Natural killer cell (primary cell): ENCODE results near the gene C12orf56. TPM values are rescaled to one million over a fixed set of nuclear protein-coding genes. Genes with fewer than 3 reads are reported as not detected.
A peak's percentile ranks its signal among the peaks of the same experiment; 100 is the strongest.

Experiments
- ATAC-seq, 3 donors: fragments of 150-1000 bp in 2 of 3; fragments of 200-7000 bp in 1 of 3; cut with Tn5 transposase; 1 replicate in 1 of 3; 2 replicates in 2 of 3; pipeline ENCODE4 v1.10.0; 2021; ENCODE audit warnings: mild to moderate bottlenecking in 2 of 3, moderate library complexity in 2 of 3
- DNase-seq, 2 donors: peaks; one replicate each; pipeline versions ENCODE4 v3.0.0 to v3.0.0-alpha.2; 2013 to 2021; ENCODE audit warnings: mixed read lengths in 1 of 2
- H3K27ac ChIP-seq: one replicate; pipeline ENCODE4 v1.5.1; 2013; ENCODE audit warnings: mild to moderate bottlenecking, low read length
- H3K27me3 ChIP-seq: one replicate; pipeline ENCODE4 v1.6.1; 2013; ENCODE audit warnings: low read length; ENCODE audit not compliant: control insufficient read depth, insufficient read depth
- H3K36me3 ChIP-seq: one replicate; pipeline ENCODE4 v1.6.1; 2013; ENCODE audit warnings: low read length; ENCODE audit not compliant: control insufficient read depth, insufficient read depth
- H3K4me1 ChIP-seq: one replicate; pipeline ENCODE4 v1.6.1; 2013; ENCODE audit warnings: low read length; ENCODE audit not compliant: control insufficient read depth, insufficient read depth
- H3K4me3 ChIP-seq: one replicate; pipeline ENCODE4 v1.5.1; 2013; ENCODE audit warnings: low read length
- H3K9me3 ChIP-seq: one replicate; pipeline ENCODE4 v1.6.1; 2013; ENCODE audit warnings: low read length; ENCODE audit not compliant: control insufficient read depth, insufficient read depth
- H3K27ac Mint-ChIP-seq, 2 donors: one replicate each; pipeline ENCODE4 v1.8.0; 2022; ENCODE audit warnings: mild to moderate bottlenecking in 2 of 2, mixed read lengths in 2 of 2, moderate library complexity in 1 of 2
- H3K27me3 Mint-ChIP-seq, 2 donors: one replicate each; pipeline ENCODE4 v1.8.0; 2022; ENCODE audit warnings: low read depth in 2 of 2, mixed read lengths in 2 of 2
- H3K36me3 Mint-ChIP-seq: one replicate; pipeline ENCODE4 v1.8.0; 2022; ENCODE audit warnings: mixed read lengths
- H3K4me1 Mint-ChIP-seq, 2 donors: one replicate each; pipeline ENCODE4 v1.8.0; 2022; ENCODE audit warnings: mixed read lengths in 2 of 2
- H3K4me3 Mint-ChIP-seq: one replicate; pipeline ENCODE4 v1.8.0; 2022; ENCODE audit warnings: mild to moderate bottlenecking, moderate library complexity, mixed read lengths
- H3K9me3 Mint-ChIP-seq, 2 donors: one replicate each; pipeline ENCODE4 v1.8.0; 2022; ENCODE audit warnings: mixed read lengths in 2 of 2
- WGBS: methylation state at CpG from one replicate; pipeline ENCODE4 v1.1.7; 2013; ENCODE audit warnings: missing lambda C conversion rate; ENCODE audit not compliant: insufficient coverage; 5-methylcytosine and 5-hydroxymethylcytosine counted together
- intact Hi-C: fragments of 100-400 bp; cut with micrococcal nuclease; formaldehyde crosslinking; loops from one replicate; pipeline ENCODE4 v1.14.2; 2022
- total RNA-seq, 4 donors: library from RNA; stranded (reverse); fragments of 120-200 nt in 1 of 4; gene quantifications; one replicate each; pipeline versions ENCODE4 v1.2.3 to v1.2.4, GENCODE V29; 2013 to 2022
- TF ChIP-seq, protein P1 (sequence below): fragments of 200-600 bp; IDR thresholded peaks from one replicate; pipeline ENCODE4 v1.8.0; 2022; ENCODE audit warnings: antibody characterized with exemption

C12orf56 gene
- total RNA-seq, 3 donors from 2014 or later (not counting 1 experiment from before 2014, with no cell fraction given) = not detected

- H3K4me1 Mint-ChIP-seq = peaks cover 5 to 7% of the 10 kb centered on the region in 2 donors
- intact Hi-C loops = no loop called here
- TF ChIP-seq, protein P1, sequence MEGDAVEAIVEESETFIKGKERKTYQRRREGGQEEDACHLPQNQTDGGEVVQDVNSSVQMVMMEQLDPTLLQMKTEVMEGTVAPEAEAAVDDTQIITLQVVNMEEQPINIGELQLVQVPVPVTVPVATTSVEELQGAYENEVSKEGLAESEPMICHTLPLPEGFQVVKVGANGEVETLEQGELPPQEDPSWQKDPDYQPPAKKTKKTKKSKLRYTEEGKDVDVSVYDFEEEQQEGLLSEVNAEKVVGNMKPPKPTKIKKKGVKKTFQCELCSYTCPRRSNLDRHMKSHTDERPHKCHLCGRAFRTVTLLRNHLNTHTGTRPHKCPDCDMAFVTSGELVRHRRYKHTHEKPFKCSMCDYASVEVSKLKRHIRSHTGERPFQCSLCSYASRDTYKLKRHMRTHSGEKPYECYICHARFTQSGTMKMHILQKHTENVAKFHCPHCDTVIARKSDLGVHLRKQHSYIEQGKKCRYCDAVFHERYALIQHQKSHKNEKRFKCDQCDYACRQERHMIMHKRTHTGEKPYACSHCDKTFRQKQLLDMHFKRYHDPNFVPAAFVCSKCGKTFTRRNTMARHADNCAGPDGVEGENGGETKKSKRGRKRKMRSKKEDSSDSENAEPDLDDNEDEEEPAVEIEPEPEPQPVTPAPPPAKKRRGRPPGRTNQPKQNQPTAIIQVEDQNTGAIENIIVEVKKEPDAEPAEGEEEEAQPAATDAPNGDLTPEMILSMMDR = no peak
- no peak for ATAC-seq
- no peaks in the 10 kb centered on the region for H3K9me3 Mint-ChIP-seq
- no peaks in the 10 kb centered on the region for H3K4me1 ChIP-seq
- H3K27me3 Mint-ChIP-seq = peaks cover 0 to 10% of the 10 kb centered on the region in 2 donors
- DNase-seq = no peak
- H3K27ac ChIP-seq = no peak overlapping the region
- no peaks in the 10 kb centered on the region for H3K36me3 ChIP-seq
- WGBS = 82% methylated on average over 4 of the region's 5 CpGs
- no peak overlapping the region for H3K27ac Mint-ChIP-seq
- no peaks in the 10 kb centered on the region for H3K9me3 ChIP-seq
- no peak overlapping the region for H3K4me3 Mint-ChIP-seq
- no peaks in the 10 kb centered on the region for H3K36me3 Mint-ChIP-seq
- H3K27me3 ChIP-seq = no peaks in the 10 kb centered on the region
- H3K4me3 ChIP-seq = no peak overlapping the region
These were observed 128.7 kb downstream of the C12orf56 start for GRCh38 chr12:64261813-64262212.

- Histone ChIP-seq H3K4me3 (no peak overlapping the region), H3K4me1 (no peaks in the 10 kb centered on the region), H3K36me3 (no peaks in the 10 kb centered on the region), H3K9me3 (no peaks in the 10 kb centered on the region), H3K27me3 (no peaks in the 10 kb centered on the region), H3K27ac (no peak overlapping the region)
- TF ChIP-seq, protein P1 = no peak
- no peak overlapping the region for H3K27ac Mint-ChIP-seq
- H3K4me1 Mint-ChIP-seq = peaks cover 12 to 14% of the 10 kb centered on the region in 2 donors
- WGBS = 74% methylated on average over 3 of the region's 3 CpGs
- DNase-seq = no peak
- no peak overlapping the region for H3K4me3 Mint-ChIP-seq
- no peaks in the 10 kb centered on the region for H3K27me3 Mint-ChIP-seq
- H3K9me3 Mint-ChIP-seq = no peaks in the 10 kb centered on the region
- intact Hi-C loops = loop anchor here (5.0 kb wide), 2 partner anchors 586 to 836 kb away; no protein-coding TSS in a partner anchor
- H3K36me3 Mint-ChIP-seq = no peaks in the 10 kb centered on the region
- no peak for ATAC-seq
These were observed 132.0 kb downstream of the C12orf56 start for GRCh38 chr12:64258576-64258975.

GRCh38 chr12:64256166-64256800, 134.3 kb downstream of the C12orf56 start:
- no peak overlapping the region for H3K27ac ChIP-seq
- no peak overlapping the region for H3K4me3 ChIP-seq
- intact Hi-C loops = loop anchor here (1.0 to 5.0 kb wide), 3 partner anchors 417 to 834 kb away; no protein-coding TSS in a partner anchor
- no peaks in the 10 kb centered on the region for H3K27me3 ChIP-seq
- peak; percentile 34 to 68 (median 50) for ATAC-seq
- Mint-ChIP-seq H3K27ac (no peak overlapping the region), H3K27me3 (peaks cover 0 to 4% of the 10 kb centered on the region in 2 donors), H3K36me3 (no peaks in the 10 kb centered on the region), H3K4me3 (no peak overlapping the region), H3K4me1 (peaks cover 12 to 14% of the 10 kb centered on the region in 2 donors), H3K9me3 (no peaks in the 10 kb centered on the region)
- H3K9me3 ChIP-seq = no peaks in the 10 kb centered on the region
- 88% methylated on average over 1 of the region's 4 CpGs for WGBS
- no peaks in the 10 kb centered on the region for H3K4me1 ChIP-seq
- no peaks in the 10 kb centered on the region for H3K36me3 ChIP-seq
- TF ChIP-seq, protein P1 = peak; percentile 73
- DNase-seq = peak in 1 of 2 donors; percentile 75
